Endothelial cell of umbilical vein (primary cell): ENCODE measurements around the gene TMEM109. TPM values are rescaled to one million over a fixed set of nuclear protein-coding genes. Genes with fewer than 3 reads are reported as not detected.

Source experiments
- BruUV-seq: library from RNA; stranded (reverse); fragments of 400-500 nt; replicated peaks from 2 replicates; lab custom pipeline; 2021; lab: Mats Ljungman, UMichigan
- CTCF ChIA-PET: fragments of 300-600, 350-600 bp; sonication (Branson Sonifier 250); formaldehyde crosslinking; loops from one replicate; lab custom pipeline; 2021; ENCODE audit warnings: antibody characterized with exemption, inconsistent platforms; lab: Charles Lee
- POLR2A ChIA-PET: fragments of 300-600, 350-600 bp; sonication (Branson Sonifier 250); formaldehyde crosslinking; loops from one replicate; lab custom pipeline; 2021; ENCODE audit warnings: antibody characterized with exemption, inconsistent platforms; lab: Charles Lee
- DNase-seq: peaks from one replicate; pipeline ENCODE4 v3.0.0-alpha.2; 2011; ENCODE audit warnings: low read depth, low spot score
- FAIRE-seq: peaks from 2 replicates; lab custom pipeline; 2011; peaks lifted over from hg19 to GRCh38; lab: Jason Lieb, UNC
- H2AFZ ChIP-seq: 2 replicates; pipeline ENCODE4 v1.6.0; 2012; ENCODE audit warnings: low read depth, low read length, control low read depth, inconsistent platforms
- H3K27ac ChIP-seq: 2 replicates; pipeline ENCODE4 v1.5.1; 2011; ENCODE audit warnings: low read depth, mild to moderate bottlenecking, control low read depth, low read length, moderate library complexity; ENCODE audit not compliant: insufficient read depth
- H3K27me3 ChIP-seq, 2 experiments: 2 replicates each; pipeline versions ENCODE4 v1.6.0 to v1.6.1; 2011; ENCODE audit warnings: low read length in 2 of 2, mixed read lengths in 1 of 2; ENCODE audit not compliant: control insufficient read depth in 2 of 2, insufficient read depth in 2 of 2
- H3K36me3 ChIP-seq, 2 experiments: 2 replicates in 1 of 2; 3 replicates in 1 of 2; pipeline ENCODE4 v1.5.1; 2011; ENCODE audit warnings: low read length in 2 of 2, mild to moderate bottlenecking in 1 of 2, moderate library complexity in 1 of 2; ENCODE audit not compliant: control insufficient read depth in 2 of 2, insufficient read depth in 2 of 2; ENCODE audit errors: extremely low read depth in 1 of 2
- H3K4me1 ChIP-seq: 3 replicates; pipeline ENCODE4 v1.5.1; 2011; ENCODE audit warnings: mild to moderate bottlenecking, low read length; ENCODE audit not compliant: control insufficient read depth, insufficient read depth; ENCODE audit errors: extremely low read depth
- H3K4me2 ChIP-seq: 2 replicates; pipeline ENCODE4 v1.6.1; 2011; ENCODE audit warnings: low read length, control low read depth, mixed read lengths; ENCODE audit not compliant: insufficient read depth
- H3K4me3 ChIP-seq, 3 experiments: fragments of 200-600 bp in 1 of 3; sonication (generic), shearing (Covaris generic) in 1 of 3; replicated peaks in 1 of 3; 2 replicates each; pipeline ENCODE4 v1.5.1; 2011 to 2016; ENCODE audit warnings: control low read depth in 3 of 3, low read length in 3 of 3, mild to moderate bottlenecking in 2 of 3, inconsistent platforms in 1 of 3, low read depth in 1 of 3, moderate library complexity in 1 of 3; ENCODE audit not compliant: insufficient read depth in 1 of 3
- H3K79me2 ChIP-seq: 2 replicates; pipeline ENCODE4 v1.6.0; 2012; ENCODE audit warnings: low read length, inconsistent platforms; ENCODE audit not compliant: control insufficient read depth, insufficient read depth
- H3K9ac ChIP-seq: replicated peaks from 2 replicates; pipeline ENCODE3; 2011; ENCODE audit warnings: low read length, control low read depth; ENCODE audit not compliant: insufficient read depth; ENCODE audit errors: extremely low read depth
- H3K9me1 ChIP-seq: replicated peaks from 3 replicates; pipeline ENCODE4 v1.6.0; 2011; ENCODE audit warnings: mild to moderate bottlenecking, low read length; ENCODE audit not compliant: control insufficient read depth, insufficient read depth; ENCODE audit errors: extremely low read depth
- H3K9me3 ChIP-seq: replicated peaks from 2 replicates; pipeline ENCODE4 v1.5.1; 2012; ENCODE audit warnings: low read length, inconsistent platforms; ENCODE audit not compliant: control insufficient read depth, insufficient read depth
- H4K20me1 ChIP-seq: replicated peaks from 2 replicates; pipeline ENCODE3; 2011; ENCODE audit warnings: mild to moderate bottlenecking, low read length; ENCODE audit not compliant: control insufficient read depth, insufficient read depth; ENCODE audit errors: extremely low read depth
- EZH2 ChIP-seq: IDR thresholded peaks from 2 replicates; pipeline ENCODE4 v1.6.1; 2012; ENCODE audit warnings: borderline replicate concordance, low read depth, mild to moderate bottlenecking, moderate library complexity, low read length, inconsistent platforms; ENCODE audit not compliant: severe bottlenecking
- FOS ChIP-seq: IDR thresholded peaks from 2 replicates; pipeline ENCODE4 v1.6.1; 2011; ENCODE audit warnings: mild to moderate bottlenecking, low read length, moderate library complexity, borderline replicate concordance; ENCODE audit not compliant: insufficient read depth
- GATA2 ChIP-seq: IDR thresholded peaks from 2 replicates; pipeline ENCODE4 v1.7.0; 2011; ENCODE audit warnings: low read depth, mild to moderate bottlenecking, moderate library complexity, mixed read lengths, low read length; ENCODE audit not compliant: insufficient read length, insufficient read depth
- JUN ChIP-seq: IDR thresholded peaks from 2 replicates; pipeline ENCODE4 v1.6.1; 2011; ENCODE audit warnings: borderline replicate concordance, low read depth; ENCODE audit not compliant: insufficient read length, insufficient read depth
- MYC ChIP-seq: IDR thresholded peaks from one replicate; pipeline ENCODE4 v1.6.1; 2011; ENCODE audit warnings: mild to moderate bottlenecking, low read depth, low read length
- POLR2A ChIP-seq: IDR thresholded peaks from 2 replicates; pipeline ENCODE4 v1.6.1; 2012; ENCODE audit warnings: low read depth, mild to moderate bottlenecking, control low read depth, low read length
- POLR2AphosphoS5 ChIP-seq: IDR thresholded peaks from 2 replicates; pipeline ENCODE4 v1.6.1; 2012; ENCODE audit warnings: low read depth, mild to moderate bottlenecking, control low read depth, low read length, moderate library complexity; ENCODE audit not compliant: insufficient read depth
- dilution Hi-C: fragments of 300-500 bp; cut with MboI; formaldehyde crosslinking; loops from one replicate; pipeline ENCODE4 v1.15.0; 2019; ENCODE audit warnings: low sequenced_read_pairs; ENCODE audit not compliant: extremely low pct_ligation_motif_present
- intact Hi-C: fragments of 100-400 bp; cut with micrococcal nuclease; formaldehyde crosslinking; loops from one replicate; pipeline ENCODE4 v1.10.0; 2022
- polyA plus RNA-seq, 4 experiments: library from polyadenylated mRNA; depleted of rRNA in 3 of 4; stranded (reverse) in 3 of 4; unstranded in 1 of 4; fragments of >200 nt; gene quantifications; 2 replicates each; pipeline versions ENCODE4 v1.2.1 to v1.2.3, GENCODE V29; 2011 to 2012; ENCODE audit warnings: missing spikeins in 1 of 4
- total RNA-seq: library from RNA; stranded (reverse); gene quantifications from 2 replicates; pipeline ENCODE4 v1.2.3, GENCODE V29; 2021
- TF ChIP-seq, protein P1 (sequence below), 2 donors: IDR thresholded peaks; 1 replicate in 1 of 2; 2 replicates in 1 of 2; pipeline ENCODE4 v1.5.1; 2011; ENCODE audit warnings: low read length in 2 of 2, mild to moderate bottlenecking in 2 of 2, moderate library complexity in 2 of 2, control low read depth in 1 of 2, inconsistent platforms in 1 of 2, low read depth in 1 of 2; ENCODE audit not compliant: insufficient read depth in 1 of 2; ENCODE audit errors: extremely low read depth in 1 of 2
- TF ChIP-seq, protein P2 (sequence below): IDR thresholded peaks from 2 replicates; pipeline ENCODE4 v1.6.1; 2011; ENCODE audit not compliant: insufficient read depth, insufficient read length

Gene TMEM109
- total and polyA plus RNA-seq, 2 donors (not counting 3 experiments of a cell fraction or from before 2014, with no cell fraction given): 143 to 192 TPM

DNA sequence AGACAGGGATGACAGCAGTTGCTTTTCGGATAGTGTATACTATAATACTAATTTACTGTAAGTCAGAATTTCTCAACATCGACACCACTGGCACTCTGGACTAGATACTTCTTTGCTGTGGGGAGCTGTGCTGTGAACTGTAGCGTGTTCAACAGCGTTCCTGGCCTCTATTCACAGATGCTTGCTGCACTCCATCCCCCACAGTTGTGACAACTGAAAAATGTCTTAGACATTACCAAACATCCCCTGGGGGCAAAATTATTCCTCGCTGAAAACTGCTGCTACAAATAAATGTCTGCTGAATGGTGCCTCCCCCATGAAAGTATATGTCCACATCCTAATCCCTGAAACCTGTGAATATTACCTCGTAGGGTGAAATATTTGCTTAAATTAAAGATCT, 45.5 kb downstream of the TMEM109 start:
- ChIA-PET CTCF (no interaction called here), POLR2A (no interaction called here)
- Histone ChIP-seq H2AFZ (no peak overlapping the region), H3K9me3 (no peaks in the 10 kb centered on the region), H3K79me2 (no peaks in the 10 kb centered on the region), H3K27me3 (peaks cover 7 to 22% of the 10 kb centered on the region in 2 experiments), H3K4me2 (no peak overlapping the region), H3K9me1 (no peaks in the 10 kb centered on the region), H3K4me3 (no peak overlapping the region), H4K20me1 (no peaks in the 10 kb centered on the region), H3K27ac (no peak overlapping the region), H3K4me1 (no peaks in the 10 kb centered on the region), H3K36me3 (no peaks in the 10 kb centered on the region), H3K9ac (no peak overlapping the region)
- dilution Hi-C loops (no loop called here), intact Hi-C loops (no loop called here)
- no peak for FAIRE-seq
- TF ChIP-seq, protein P1, sequence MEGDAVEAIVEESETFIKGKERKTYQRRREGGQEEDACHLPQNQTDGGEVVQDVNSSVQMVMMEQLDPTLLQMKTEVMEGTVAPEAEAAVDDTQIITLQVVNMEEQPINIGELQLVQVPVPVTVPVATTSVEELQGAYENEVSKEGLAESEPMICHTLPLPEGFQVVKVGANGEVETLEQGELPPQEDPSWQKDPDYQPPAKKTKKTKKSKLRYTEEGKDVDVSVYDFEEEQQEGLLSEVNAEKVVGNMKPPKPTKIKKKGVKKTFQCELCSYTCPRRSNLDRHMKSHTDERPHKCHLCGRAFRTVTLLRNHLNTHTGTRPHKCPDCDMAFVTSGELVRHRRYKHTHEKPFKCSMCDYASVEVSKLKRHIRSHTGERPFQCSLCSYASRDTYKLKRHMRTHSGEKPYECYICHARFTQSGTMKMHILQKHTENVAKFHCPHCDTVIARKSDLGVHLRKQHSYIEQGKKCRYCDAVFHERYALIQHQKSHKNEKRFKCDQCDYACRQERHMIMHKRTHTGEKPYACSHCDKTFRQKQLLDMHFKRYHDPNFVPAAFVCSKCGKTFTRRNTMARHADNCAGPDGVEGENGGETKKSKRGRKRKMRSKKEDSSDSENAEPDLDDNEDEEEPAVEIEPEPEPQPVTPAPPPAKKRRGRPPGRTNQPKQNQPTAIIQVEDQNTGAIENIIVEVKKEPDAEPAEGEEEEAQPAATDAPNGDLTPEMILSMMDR (IDR thresholded peaks at IDR 0.05; ENCODE audit: extremely low read depth in 1 of 2, insufficient read depth in 1 of 2, low read depth in 1 of 2, low read length in 2 of 2): no peak
- no peak for TF ChIP-seq POLR2A
- TF ChIP-seq JUN: no peak
- TF ChIP-seq EZH2: no peak
- no peak for TF ChIP-seq POLR2AphosphoS5
- TF ChIP-seq MYC: no peak
- no peak for TF ChIP-seq GATA2
- TF ChIP-seq, protein P2, sequence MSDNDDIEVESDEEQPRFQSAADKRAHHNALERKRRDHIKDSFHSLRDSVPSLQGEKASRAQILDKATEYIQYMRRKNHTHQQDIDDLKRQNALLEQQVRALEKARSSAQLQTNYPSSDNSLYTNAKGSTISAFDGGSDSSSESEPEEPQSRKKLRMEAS: no peak
- no peak for TF ChIP-seq FOS
- DNase-seq: no peak
- no TSS peak for BruUV-seq
